Measurements from ENCODE around the gene CCDC158. TPM values are rescaled to one million over a fixed set of nuclear protein-coding genes. Genes with fewer than 3 reads are reported as not detected.

The CCDC158 gene
- total and polyA plus RNA-seq, 10 donors, result 0.02 to 0.24 (median 0.18) TPM; not detected in 4

DNA sequence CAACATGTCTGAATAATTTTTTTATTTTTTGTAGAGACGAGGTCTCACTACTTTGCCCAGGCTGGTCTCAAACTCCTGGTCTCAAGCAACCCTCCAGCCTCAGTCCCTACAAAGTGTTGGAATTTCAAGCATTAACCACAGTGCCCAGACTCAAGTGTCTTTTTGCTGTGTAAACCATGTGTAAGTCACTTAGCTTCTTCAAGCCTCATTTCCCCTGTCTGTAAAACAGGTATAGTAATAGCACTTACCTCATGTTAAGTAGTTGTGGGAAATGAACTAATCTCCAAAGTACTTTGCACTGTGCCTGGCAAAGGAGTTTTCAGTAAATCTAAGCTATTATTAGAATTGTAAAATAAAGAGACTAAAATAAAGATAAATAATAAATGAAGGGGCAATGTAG, 78.8 kb downstream of the CCDC158 start:
- no peak for DNase-seq
- intact Hi-C loops (cut with DNase I; ENCODE audit: low total_unique reads), result no loop called here
- Histone ChIP-seq H3K27ac (no peak overlapping the region), H3K4me3 (no peak overlapping the region), H3K27me3 (replicated peaks in 1 of 7) (no peaks in the 10 kb centered on the region), H3K4me1 (no peaks in the 10 kb centered on the region), H3K9me3 (peaks cover 0 to 5% (median 3%) of the 10 kb centered on the region in 8 donors), H3K36me3 (no peaks in the 10 kb centered on the region)
- TF ChIP-seq CTCF (IDR thresholded peaks at IDR 0.05 in 8 of 11, conservative IDR thresholded peaks at IDR 0.05 in 3 of 11), result no peak
- no peak for TF ChIP-seq POLR2AphosphoS5 (IDR thresholded peaks at IDR 0.05)
- TF ChIP-seq POLR2A (IDR thresholded peaks at IDR 0.05), result no peak
- WGBS, 5 donors, result 88 to 97% (median 93%) methylated on average over 1 of the region's 1 CpG

DNA sequence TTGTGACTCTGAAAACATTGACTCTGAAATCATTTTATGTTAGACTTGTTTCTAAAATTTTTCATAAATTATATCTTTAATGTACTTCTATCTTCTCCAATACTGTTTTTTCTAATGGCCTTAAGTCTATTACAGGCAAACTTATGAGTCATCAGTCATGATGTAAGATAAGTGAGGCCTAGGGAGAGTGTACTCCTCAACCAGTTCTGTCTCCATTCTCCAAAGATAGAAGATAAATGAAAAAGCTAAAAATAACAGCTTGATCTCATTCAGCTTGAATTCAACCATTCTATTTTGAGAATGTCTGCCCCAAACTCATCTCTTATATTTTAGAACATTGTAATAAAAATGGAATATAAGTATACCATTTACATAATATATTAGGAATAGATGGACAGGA, 79.9 kb downstream of the CCDC158 start:
- Histone ChIP-seq H3K36me3 (no peaks in the 10 kb centered on the region), H3K4me1 (no peaks in the 10 kb centered on the region), H3K4me3 (no peak overlapping the region), H3K27ac (no peak overlapping the region), H3K9me3 (no peaks in the 10 kb centered on the region), H3K27me3 (replicated peaks in 1 of 7) (no peaks in the 10 kb centered on the region)
- intact Hi-C loops (cut with DNase I; ENCODE audit: low total_unique reads), result no loop called here
- no peak for DNase-seq
- TF ChIP-seq CTCF (IDR thresholded peaks at IDR 0.05 in 8 of 11, conservative IDR thresholded peaks at IDR 0.05 in 3 of 11), result no peak
- no peak for TF ChIP-seq POLR2AphosphoS5 (IDR thresholded peaks at IDR 0.05)
- no peak for TF ChIP-seq POLR2A (IDR thresholded peaks at IDR 0.05)

DNA sequence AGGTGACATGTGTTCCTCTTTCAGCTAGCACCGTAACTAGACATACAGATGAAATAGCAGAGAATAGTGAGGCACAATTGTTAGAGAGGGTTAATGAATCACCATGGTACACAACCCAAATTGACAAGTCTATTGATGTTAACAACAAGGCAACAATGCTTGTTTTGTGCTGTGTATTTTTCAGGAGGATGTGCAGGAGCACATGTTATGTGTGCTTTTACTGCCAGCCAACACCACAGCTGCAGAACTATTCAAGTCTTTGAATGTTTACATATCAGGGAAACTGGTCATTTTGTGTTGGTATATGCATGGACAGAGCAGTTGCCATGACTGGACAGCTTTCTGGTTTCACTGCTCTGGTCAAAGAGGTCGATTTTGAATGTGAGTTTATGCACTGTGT, 81.6 kb downstream of the CCDC158 start:
- H3K27ac ChIP-seq, result no peak overlapping the region
- no peaks in the 10 kb centered on the region for H3K27me3 ChIP-seq (replicated peaks in 1 of 7)
- DNase-seq, result no peak
- no peaks in the 10 kb centered on the region for H3K4me1 ChIP-seq
- intact Hi-C loops (cut with DNase I; ENCODE audit: low total_unique reads), result no loop called here
- WGBS, 5 donors, result 59 to 70% (median 64%) methylated on average over 2 of the region's 2 CpGs
- TF ChIP-seq CTCF (IDR thresholded peaks at IDR 0.05 in 8 of 11, conservative IDR thresholded peaks at IDR 0.05 in 3 of 11), result no peak
- TF ChIP-seq POLR2AphosphoS5 (IDR thresholded peaks at IDR 0.05), result no peak
- no peak for TF ChIP-seq POLR2A (IDR thresholded peaks at IDR 0.05)
- H3K9me3 ChIP-seq, result no peaks in the 10 kb centered on the region
- no peaks in the 10 kb centered on the region for H3K36me3 ChIP-seq
- no peak overlapping the region for H3K4me3 ChIP-seq

DNA sequence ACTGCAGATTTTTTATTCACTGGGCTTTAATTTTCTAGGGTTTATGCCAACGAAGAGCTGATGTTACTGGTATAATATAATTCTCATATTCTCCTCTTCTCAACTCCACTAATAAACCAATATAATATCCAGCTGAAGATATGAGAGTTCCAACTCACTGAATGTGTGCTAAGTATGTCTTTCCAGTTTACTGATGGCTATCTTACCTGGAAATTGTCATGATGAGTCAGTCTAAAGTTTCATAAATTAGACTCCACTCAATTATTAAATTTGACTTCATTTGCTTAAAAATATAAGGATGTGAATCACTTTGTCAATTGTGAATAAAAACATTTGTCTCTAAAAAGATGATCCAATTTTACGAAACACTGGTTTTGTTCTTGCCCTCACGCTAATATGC, 86.1 kb downstream of the CCDC158 start:
- no peak overlapping the region for H3K27ac ChIP-seq
- H3K9me3 ChIP-seq, result no peaks in the 10 kb centered on the region
- no peak overlapping the region for H3K4me3 ChIP-seq
- no peaks in the 10 kb centered on the region for H3K4me1 ChIP-seq
- intact Hi-C loops (cut with DNase I; ENCODE audit: low total_unique reads), result no loop called here
- TF ChIP-seq POLR2AphosphoS5 (IDR thresholded peaks at IDR 0.05), result no peak
- no peak for TF ChIP-seq POLR2A (IDR thresholded peaks at IDR 0.05)
- TF ChIP-seq CTCF (IDR thresholded peaks at IDR 0.05 in 8 of 11, conservative IDR thresholded peaks at IDR 0.05 in 3 of 11), result no peak
- 75 to 84% (median 82%) methylated on average over 3 of the region's 3 CpGs for WGBS, 5 donors
- DNase-seq, result no peak
- no peaks in the 10 kb centered on the region for H3K27me3 ChIP-seq (replicated peaks in 1 of 7)
- H3K36me3 ChIP-seq, result no peaks in the 10 kb centered on the region
